Endodermal cell (in vitro differentiated cells): Measurements from ENCODE around the gene TAF4B. TPM values are rescaled to one million over a fixed set of nuclear protein-coding genes. Genes with fewer than 3 reads are reported as not detected.
"Not testable (repeated sequence)": the region's sequence is repeated elsewhere in the genome, so short reads cannot be mapped to it uniquely, and the experiment has no call there.

Experiments used
- DNase-seq: peaks from one replicate; pipeline ENCODE4 v3.0.0-alpha.2; 2017
- H3K27ac ChIP-seq: 2 replicates; pipeline ENCODE4 v1.5.1; 2013; ENCODE audit warnings: mild to moderate bottlenecking, low read depth, low read length, moderate library complexity
- H3K27me3 ChIP-seq: 2 replicates; pipeline ENCODE4 v1.6.1; 2013; ENCODE audit warnings: mild to moderate bottlenecking, low read length, moderate library complexity; ENCODE audit not compliant: insufficient read depth, control insufficient read depth, poor library complexity, severe bottlenecking
- H3K36me3 ChIP-seq: 2 replicates; pipeline ENCODE4 v1.7.0; 2013; ENCODE audit warnings: mild to moderate bottlenecking, low read length, moderate library complexity; ENCODE audit not compliant: control insufficient read depth, insufficient read depth
- H3K4me1 ChIP-seq: one replicate; pipeline ENCODE4 v1.7.0; 2013; ENCODE audit warnings: low read length; ENCODE audit not compliant: control insufficient read depth, insufficient read depth
- H3K4me3 ChIP-seq: 2 replicates; pipeline ENCODE4 v1.5.1; 2013; ENCODE audit warnings: mild to moderate bottlenecking, low read length, moderate library complexity
- H3K9ac ChIP-seq: 2 replicates; pipeline ENCODE4 v1.6.1; 2013; ENCODE audit warnings: mild to moderate bottlenecking, low read length, moderate library complexity; ENCODE audit not compliant: poor library complexity, severe bottlenecking; ENCODE audit errors: extremely low read depth
- H3K9me3 ChIP-seq: 2 replicates; pipeline ENCODE4 v1.6.1; 2013; ENCODE audit warnings: mild to moderate bottlenecking, low read length, moderate library complexity; ENCODE audit not compliant: control insufficient read depth
- H3K27ac Mint-ChIP-seq: 2 replicates; pipeline ENCODE4 v1.8.0; 2020; ENCODE audit warnings: mixed read lengths
- H3K27me3 Mint-ChIP-seq: 2 replicates; pipeline ENCODE4 v1.8.0; 2021; ENCODE audit warnings: mild to moderate bottlenecking, mixed read lengths; ENCODE audit not compliant: insufficient read depth
- H3K36me3 Mint-ChIP-seq: 2 replicates; pipeline ENCODE4 v1.8.0; 2020; ENCODE audit warnings: low read depth, mixed read lengths
- H3K4me1 Mint-ChIP-seq: 2 replicates; pipeline ENCODE4 v1.8.0; 2020; ENCODE audit warnings: mixed read lengths
- H3K4me3 Mint-ChIP-seq: 2 replicates; pipeline ENCODE4 v1.8.0; 2020; ENCODE audit warnings: mild to moderate bottlenecking, moderate library complexity, mixed read lengths
- H3K9me3 Mint-ChIP-seq: 2 replicates; pipeline ENCODE4 v1.8.0; 2020; ENCODE audit warnings: mild to moderate bottlenecking, mixed read lengths
- CTCF ChIP-seq: fragments of 200-600 bp; sonication (generic); conservative IDR thresholded peaks from 2 replicates; pipeline ENCODE4 v1.5.0; 2021; ENCODE audit warnings: antibody characterized with exemption, mild to moderate bottlenecking
- WGBS, 2 experiments: methylation state at CpG; one replicate each; pipeline versions ENCODE4 v1.1.5 to v1.1.7; 2013; ENCODE audit warnings: missing lambda C conversion rate in 2 of 2, mixed read lengths in 1 of 2; ENCODE audit not compliant: insufficient coverage in 1 of 2, insufficient read length in 1 of 2; 5-methylcytosine and 5-hydroxymethylcytosine counted together
- total RNA-seq, 2 donors: library from RNA; stranded (reverse); fragmentation: NEBNext Ultra II Directional in 1 of 2; extraction: Animal tissue kit (Norgen Biotek cat#: 25700) in 1 of 2; gene quantifications; 2 replicates in 1 of 2; 3 replicates in 1 of 2; pipeline ENCODE4 v1.2.1, GENCODE V29; 2021

TAF4B gene
- total RNA-seq, 2 donors from 2014 or later = 6.9 to 7.7 TPM

GRCh38 chr18:26258711-26259110, 32.5 kb downstream of the TAF4B start:
- Mint-ChIP-seq H3K27ac (no peak overlapping the region), H3K4me3 (no peak overlapping the region), H3K36me3 (peaks cover 3% of the 10 kb centered on the region), H3K4me1 (peaks cover 14% of the 10 kb centered on the region), H3K27me3 (no peaks in the 10 kb centered on the region), H3K9me3 (peaks cover 15% of the 10 kb centered on the region)
- peaks cover 11% of the 10 kb centered on the region for H3K9me3 ChIP-seq
- H3K27me3 ChIP-seq = no peaks in the 10 kb centered on the region
- no peaks in the 10 kb centered on the region for H3K36me3 ChIP-seq
- no peak overlapping the region for H3K4me3 ChIP-seq
- no peak overlapping the region for H3K27ac ChIP-seq
- no peaks in the 10 kb centered on the region for H3K4me1 ChIP-seq
- TF ChIP-seq CTCF = no peak
- WGBS, 2 experiments = 98% methylated on average over 3 of the region's 3 CpGs; no CpG with 5 or more reads in 1 of the 2 experiments
- H3K9ac ChIP-seq = no peak overlapping the region
- DNase-seq = no peak

DNA sequence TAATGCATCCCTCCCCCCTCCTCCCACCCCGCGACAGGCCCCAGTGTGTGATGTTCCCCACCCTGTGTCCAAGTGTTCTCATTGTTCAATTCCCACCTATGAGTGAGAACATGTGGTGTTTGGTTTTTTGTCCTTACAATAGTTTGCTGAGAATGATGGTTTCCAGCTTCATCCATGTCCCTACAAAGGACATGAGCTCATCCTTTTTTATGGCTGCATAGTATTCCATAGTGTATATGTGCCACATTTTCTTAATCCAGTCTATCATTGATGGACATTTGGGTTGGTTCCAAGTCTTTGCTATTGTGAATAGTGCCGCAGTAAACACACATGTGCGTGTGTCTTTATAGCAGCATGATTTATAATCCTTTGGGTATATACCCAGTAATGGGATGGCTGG, 33.2 kb downstream of the TAF4B start:
- not testable (repeated sequence) for H3K36me3 Mint-ChIP-seq, H3K36me3 ChIP-seq, H3K4me3 Mint-ChIP-seq, H3K27ac Mint-ChIP-seq, H3K4me3 ChIP-seq, H3K9ac ChIP-seq, H3K4me1 ChIP-seq, H3K27me3 ChIP-seq, H3K27ac ChIP-seq, DNase-seq, H3K27me3 Mint-ChIP-seq
- peaks cover 15% of the 10 kb centered on the region for H3K9me3 Mint-ChIP-seq
- H3K4me1 Mint-ChIP-seq = peaks cover 14% of the 10 kb centered on the region
- H3K9me3 ChIP-seq = peaks cover 11% of the 10 kb centered on the region
- no CpG with 5 or more reads among the region's 4 CpGs for WGBS, 2 experiments

- H3K4me3 ChIP-seq = no peak overlapping the region
- no peak overlapping the region for H3K27ac ChIP-seq
- WGBS, 2 experiments = 85 to 89% methylated on average over 3 to 4 of the region's 4 CpGs
- Mint-ChIP-seq H3K4me3 (no peak overlapping the region), H3K9me3 (peaks cover 15% of the 10 kb centered on the region), H3K36me3 (peaks cover 5% of the 10 kb centered on the region), H3K27ac (peak overlapping the region; percentile 48), H3K4me1 (peaks cover 9% of the 10 kb centered on the region), H3K27me3 (no peaks in the 10 kb centered on the region)
- no peak overlapping the region for H3K9ac ChIP-seq
- H3K4me1 ChIP-seq = no peaks in the 10 kb centered on the region
- peaks cover 11% of the 10 kb centered on the region for H3K9me3 ChIP-seq
- no peak for TF ChIP-seq CTCF
- no peaks in the 10 kb centered on the region for H3K36me3 ChIP-seq
- H3K27me3 ChIP-seq = no peaks in the 10 kb centered on the region
- DNase-seq = no peak
Observed at GRCh38 chr18:26262156-26262555, 35.9 kb downstream of the TAF4B start.

GRCh38 chr18:26267357-26267930, 41.2 kb downstream of the TAF4B start:
- no peak overlapping the region for H3K9ac ChIP-seq
- Mint-ChIP-seq H3K36me3 (peaks cover 33% of the 10 kb centered on the region), H3K4me3 (no peak overlapping the region), H3K27me3 (peaks cover 5% of the 10 kb centered on the region), H3K4me1 (no peaks in the 10 kb centered on the region), H3K9me3 (peaks cover 4% of the 10 kb centered on the region), H3K27ac (no peak overlapping the region)
- no peaks in the 10 kb centered on the region for H3K36me3 ChIP-seq
- 83 to 95% methylated on average over 3 to 4 of the region's 4 CpGs for WGBS, 2 experiments
- H3K27me3 ChIP-seq = no peaks in the 10 kb centered on the region
- H3K27ac ChIP-seq = no peak overlapping the region
- H3K4me1 ChIP-seq = no peaks in the 10 kb centered on the region
- DNase-seq = no peak
- no peak for TF ChIP-seq CTCF
- H3K4me3 ChIP-seq = no peak overlapping the region
- H3K9me3 ChIP-seq = no peaks in the 10 kb centered on the region
